GM12875 (cell line): ENCODE measurements around the gene MYLK.

Source experiments
- H3K4me3 ChIP-seq: one replicate; pipeline ENCODE4 v1.5.1; 2011; ENCODE audit warnings: low read depth, low read length, control low read depth
- CTCF ChIP-seq: IDR thresholded peaks from 2 replicates; pipeline ENCODE4 v1.5.1; 2011; ENCODE audit warnings: low read depth, mild to moderate bottlenecking, control low read depth, inconsistent platforms, low read length, moderate library complexity, borderline replicate concordance; ENCODE audit not compliant: insufficient read depth

The MYLK gene

GRCh38 chr3:123862152-123862551 lies 22.0 kb downstream of the MYLK start:
- no peak for TF ChIP-seq CTCF
- no peak overlapping the region for H3K4me3 ChIP-seq

GRCh38 chr3:123861081-123861836 lies 22.9 kb downstream of the MYLK start:
- no peak for TF ChIP-seq CTCF
- H3K4me3 ChIP-seq, result no peak overlapping the region

- H3K4me3 ChIP-seq, result no peak overlapping the region
- no peak for TF ChIP-seq CTCF
Measured at GRCh38 chr3:123859177-123859576, 25.0 kb downstream of the MYLK start.

- no peak for TF ChIP-seq CTCF
- no peak overlapping the region for H3K4me3 ChIP-seq
Measured at GRCh38 chr3:123854905-123855304, 29.2 kb downstream of the MYLK start.

- TF ChIP-seq CTCF, result no peak
- H3K4me3 ChIP-seq, result no peak overlapping the region
Measured at GRCh38 chr3:123853686-123854372, 30.3 kb downstream of the MYLK start.

- TF ChIP-seq CTCF, result no peak
- H3K4me3 ChIP-seq, result no peak overlapping the region
Measured at GRCh38 chr3:123847209-123847608, 36.9 kb downstream of the MYLK start.

- H3K4me3 ChIP-seq, result no peak overlapping the region
- no peak for TF ChIP-seq CTCF
Measured at GRCh38 chr3:123843668-123844067, 40.5 kb downstream of the MYLK start.
